Adrenal gland (tissue), 12 donors: Measurements from ENCODE around the gene PLEKHM2. TPM values are rescaled to one million over a fixed set of nuclear protein-coding genes. Genes with fewer than 3 reads are reported as not detected.
A peak's percentile ranks its signal among the peaks of the same experiment; 100 is the strongest.

ENCODE experiments used
- DNase-seq, 7 donors: peaks; one replicate each; pipeline ENCODE4 v3.0.0-alpha.2; 2019 to 2020
- H3K27ac ChIP-seq, 5 donors: fragments of 200-600 bp; sonication (generic) in 4 of 5; 1 replicate in 3 of 5; 2 replicates in 2 of 5; pipeline versions ENCODE4 v1.5.1 to v1.8.0; 2016 to 2020; ENCODE audit warnings: mild to moderate bottlenecking in 1 of 5
- H3K27me3 ChIP-seq: fragments of 200-600 bp; 2 replicates; pipeline ENCODE4 v1.8.0; 2021
- H3K36me3 ChIP-seq, 2 donors: fragments of 200-600 bp; replicated peaks in 1 of 2; 1 replicate in 1 of 2; 2 replicates in 1 of 2; pipeline versions ENCODE4 v1.5.1 to v1.8.0; 2018 to 2022
- H3K4me1 ChIP-seq, 2 donors: fragments of 200-600 bp; replicated peaks in 1 of 2; 1 replicate in 1 of 2; 2 replicates in 1 of 2; pipeline versions ENCODE4 v1.5.1 to v1.8.0; 2018 to 2021
- H3K4me3 ChIP-seq, 4 donors: fragments of 200-600 bp; sonication (generic) in 3 of 4; one replicate each; pipeline ENCODE4 v1.5.1; 2016 to 2018
- H3K9me3 ChIP-seq, 3 donors: fragments of 200-600 bp; sonication (generic) in 1 of 3; replicated peaks in 1 of 3; 1 replicate in 2 of 3; 2 replicates in 1 of 3; pipeline versions ENCODE4 v1.5.1 to v1.8.0; 2016 to 2021
- POLR2A ChIP-seq, 2 donors: fragments of 450-650 bp; IDR thresholded peaks; one replicate each; pipeline ENCODE4 v1.6.1; 2017; ENCODE audit warnings: antibody characterized with exemption in 2 of 2, mild to moderate bottlenecking in 2 of 2, moderate library complexity in 1 of 2
- WGBS, 4 donors: extraction: QIAGEN DNeasy Blood & Tissue Kit in 2 of 4; methylation state at CpG; one replicate each; pipeline versions ENCODE4 v1.1.5 to v1.1.7; 2013 to 2017; 5-methylcytosine and 5-hydroxymethylcytosine counted together
- intact Hi-C, 2 donors: fragments of 100-400 bp; cut with DNase I; formaldehyde crosslinking; loops; one replicate each; pipeline versions ENCODE4 v1.14.1 to v1.15.0; 2022 to 2023
- polyA plus RNA-seq, 3 donors: library from polyadenylated mRNA; stranded (reverse); fragments of 200-250 nt in 2 of 3; fragments of 350-450 nt in 1 of 3; fragmentation: Illumina TruSeq in 1 of 3; extraction: RNeasy Lipid Tissue Mini Kit (QIAGEN cat#74804) in 1 of 3; gene quantifications; one replicate each; pipeline ENCODE4 v1.2.3, GENCODE V29; 2013 to 2014
- total RNA-seq, 9 donors: library from RNA; depleted of rRNA in 4 of 9; stranded (reverse); fragments of >200 nt in 4 of 9; fragments of 120-200 nt in 1 of 9; fragmentation: NEBNext Ultra II Directional in 1 of 9; extraction: Animal tissue kit (Norgen Biotek cat#: 25700) in 1 of 9; gene quantifications; one replicate each; pipeline versions ENCODE4 v1.1.0 to v1.2.4, GENCODE V29; 2013 to 2023
- TF ChIP-seq, protein P1 (sequence below), 6 experiments: fragments of 450-650 bp in 4 of 6; fragments of 200-600 bp in 2 of 6; sonication (generic) in 1 of 6; IDR thresholded peaks; 1 replicate in 5 of 6; 2 replicates in 1 of 6; pipeline versions ENCODE4 v1.5.1 to v1.8.0; 2016 to 2021; ENCODE audit warnings: antibody characterized with exemption in 6 of 6, mild to moderate bottlenecking in 2 of 6, moderate library complexity in 1 of 6
- donor health status: healthy with polysubstance abuse.
- donor health status: Bipolar disorder and iron deficiency.
- donor health status: DM: yes; HTN: yes; CAD: no.
- donor health status: DM: no; HTN: no; CAD: no.
- donor health status: DM: no; HTN: no; CAD: no.
- donor health status: DM: yes; HTN: yes; CAD: no.

PLEKHM2 gene
- total and polyA plus RNA-seq, 12 donors = 25.8 to 103 (median 70.1) TPM

- H3K9me3 ChIP-seq = no peaks in the 10 kb centered on the region
- H3K27me3 ChIP-seq = peaks cover 7% of the 10 kb centered on the region
- H3K4me1 ChIP-seq = peaks cover 6 to 35% of the 10 kb centered on the region in 2 donors
- peak overlapping the region in 2 of 5 donors; percentile 82 to 93 for H3K27ac ChIP-seq
- TF ChIP-seq POLR2A (IDR thresholded peaks at IDR 0.05) = no peak
- TF ChIP-seq, protein P1, sequence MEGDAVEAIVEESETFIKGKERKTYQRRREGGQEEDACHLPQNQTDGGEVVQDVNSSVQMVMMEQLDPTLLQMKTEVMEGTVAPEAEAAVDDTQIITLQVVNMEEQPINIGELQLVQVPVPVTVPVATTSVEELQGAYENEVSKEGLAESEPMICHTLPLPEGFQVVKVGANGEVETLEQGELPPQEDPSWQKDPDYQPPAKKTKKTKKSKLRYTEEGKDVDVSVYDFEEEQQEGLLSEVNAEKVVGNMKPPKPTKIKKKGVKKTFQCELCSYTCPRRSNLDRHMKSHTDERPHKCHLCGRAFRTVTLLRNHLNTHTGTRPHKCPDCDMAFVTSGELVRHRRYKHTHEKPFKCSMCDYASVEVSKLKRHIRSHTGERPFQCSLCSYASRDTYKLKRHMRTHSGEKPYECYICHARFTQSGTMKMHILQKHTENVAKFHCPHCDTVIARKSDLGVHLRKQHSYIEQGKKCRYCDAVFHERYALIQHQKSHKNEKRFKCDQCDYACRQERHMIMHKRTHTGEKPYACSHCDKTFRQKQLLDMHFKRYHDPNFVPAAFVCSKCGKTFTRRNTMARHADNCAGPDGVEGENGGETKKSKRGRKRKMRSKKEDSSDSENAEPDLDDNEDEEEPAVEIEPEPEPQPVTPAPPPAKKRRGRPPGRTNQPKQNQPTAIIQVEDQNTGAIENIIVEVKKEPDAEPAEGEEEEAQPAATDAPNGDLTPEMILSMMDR (IDR thresholded peaks at IDR 0.05) = no peak
- no peak for DNase-seq
- no peaks in the 10 kb centered on the region for H3K36me3 ChIP-seq
- intact Hi-C loops = no loop called here
- no peak overlapping the region for H3K4me3 ChIP-seq
- 38 to 47% (median 43%) methylated on average over 5 to 9 of the region's 9 CpGs for WGBS, 4 donors
Observed at GRCh38 chr1:15757016-15757543, 73.0 kb downstream of the PLEKHM2 start.

DNA sequence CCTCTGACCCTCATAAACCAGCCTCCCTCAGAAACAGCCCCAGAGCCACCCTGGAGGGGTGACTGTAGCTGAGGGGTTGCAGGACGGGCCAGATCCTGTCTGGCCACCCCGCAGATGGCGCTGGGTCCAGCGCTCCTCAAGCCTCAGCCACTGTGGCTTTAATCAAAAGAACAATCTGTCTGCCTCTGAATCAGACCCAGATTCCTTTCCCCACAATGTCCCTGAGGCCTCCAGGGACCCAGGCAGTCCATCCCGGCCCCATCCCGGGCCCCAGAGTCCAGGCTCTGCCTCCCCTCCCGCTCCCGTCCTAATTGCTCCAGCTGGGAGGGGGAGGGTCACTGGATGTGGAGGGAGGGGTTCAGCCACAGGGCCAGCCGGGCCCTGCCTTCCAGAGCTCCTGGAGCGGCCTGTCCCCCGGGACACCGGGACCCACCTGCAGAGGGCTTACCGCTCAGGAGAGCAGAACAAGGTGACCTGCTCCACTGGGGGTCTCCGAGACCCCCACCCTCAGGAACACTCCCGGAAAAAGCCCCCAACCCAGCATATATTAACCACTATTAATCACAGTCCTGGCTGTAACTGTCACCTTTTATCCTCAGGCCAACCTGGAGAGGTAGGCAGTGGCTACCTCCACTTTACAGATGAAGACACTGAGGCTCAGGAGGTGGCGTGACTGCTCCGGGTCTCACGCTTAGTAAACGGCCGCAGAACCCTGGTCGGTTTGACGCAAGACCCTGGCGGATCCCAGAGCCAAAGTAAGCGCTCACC, 73.6 kb downstream of the PLEKHM2 start:
- intact Hi-C loops = no loop called here
- DNase-seq = peak in 1 of 7 donors; percentile 37
- H3K4me1 ChIP-seq = peaks cover 6 to 35% of the 10 kb centered on the region in 2 donors
- TF ChIP-seq, protein P1 (IDR thresholded peaks at IDR 0.05) = no peak
- no peak for TF ChIP-seq POLR2A (IDR thresholded peaks at IDR 0.05)
- WGBS, 4 donors = 12 to 28% (median 22%) methylated on average over 17 to 24 of the region's 24 CpGs
- peaks cover 7% of the 10 kb centered on the region for H3K27me3 ChIP-seq
- H3K4me3 ChIP-seq = peak overlapping the region in 1 of 4 donors; percentile 75
- H3K36me3 ChIP-seq = no peaks in the 10 kb centered on the region
- peak overlapping the region in 2 of 5 donors; percentile 82 to 93 for H3K27ac ChIP-seq
- H3K9me3 ChIP-seq = no peaks in the 10 kb centered on the region

DNA sequence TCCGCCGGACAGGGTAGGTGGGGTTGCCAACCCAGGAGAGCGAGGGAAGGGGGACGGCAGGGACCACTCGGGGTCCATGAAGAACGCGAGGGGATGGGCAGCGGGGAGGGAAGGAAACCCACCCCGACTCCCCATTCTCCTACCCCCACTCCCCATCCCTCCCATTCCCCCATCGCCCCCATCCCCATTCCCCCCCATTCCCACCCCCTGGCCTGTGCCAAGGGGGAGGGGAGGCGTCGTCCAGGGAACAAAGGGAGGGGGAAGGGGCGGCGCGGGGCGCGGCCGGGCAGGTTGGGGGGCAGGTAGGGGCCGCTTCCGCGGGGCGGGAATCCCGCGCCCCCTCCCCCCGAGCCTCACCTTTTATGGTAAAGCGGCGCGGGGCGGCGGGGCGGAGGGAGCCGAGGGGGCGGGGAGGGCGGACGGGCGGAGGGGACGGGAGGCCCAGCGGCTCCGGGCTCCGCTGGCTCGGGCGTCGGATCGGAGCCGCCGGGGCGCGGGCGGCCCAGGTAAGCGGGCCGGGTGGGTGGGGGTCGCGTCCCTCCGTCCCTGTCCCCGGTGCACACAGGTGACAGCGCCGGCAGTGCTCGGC, 74.3 kb downstream of the PLEKHM2 start, which contains the start of gene FBLIM1:
TSS of gene FBLIM1 (plus strand) at position 453 of the 589 bp plus-strand sequence. CDS start 6,189 bp downstream, outside the sequence.
- Histone ChIP-seq H3K27me3 (peaks cover 7% of the 10 kb centered on the region), H3K27ac (peak within 1 kb of the TSS in 4 of 5 donors; percentile 32 to 93 (median 78)), H3K9me3 (no peaks in the 10 kb centered on the region), H3K36me3 (no peaks in the 10 kb centered on the region), H3K4me1 (peaks cover 6 to 35% of the 10 kb centered on the region in 2 donors), H3K4me3 (peak within 1 kb of the TSS in 3 of 4 donors; percentile 25 to 75 (median 32))
- no peak for TF ChIP-seq POLR2A (IDR thresholded peaks at IDR 0.05)
- TF ChIP-seq, protein P1 (IDR thresholded peaks at IDR 0.05) = no peak
- DNase-seq = no peak
- intact Hi-C loops = no loop called here
- WGBS, 4 donors = 5 to 40% (median 7%) methylated on average over 1 to 48 of the region's 58 CpGs
